CD4-positive, alpha-beta T cell treated with Interleukin-6 for 4 hours (primary cell): ENCODE results near the gene CDKL4.
"Not testable (repeated sequence)": the region's sequence is repeated elsewhere in the genome, so short reads cannot be mapped to it uniquely, and the experiment has no call there.

Source experiments
- DNase-seq: peaks from one replicate; pipeline ENCODE4 v3.0.0-alpha.2; 2020; ENCODE audit warnings: mixed read lengths

CDKL4 gene

GRCh38 chr2:39243469-39244123 lies at the start of gene CDKL4:
Gene CDKL4, minus strand, starts transcription at chr2:39243970.
- peak; percentile 58 for DNase-seq

GRCh38 chr2:39290433-39290832 lies 46.7 kb upstream of the CDKL4 start:
- DNase-seq: no peak

GRCh38 chr2:39289609-39290008 lies 45.8 kb upstream of the CDKL4 start:
- DNase-seq: no peak

- DNase-seq: no peak
These were observed 39.8 kb upstream of the CDKL4 start for GRCh38 chr2:39283561-39283960.

- DNase-seq: no peak
These were observed 37.6 kb upstream of the CDKL4 start for GRCh38 chr2:39281391-39281790.

- DNase-seq: no peak
These were observed 31.2 kb upstream of the CDKL4 start for GRCh38 chr2:39275016-39275415.

- DNase-seq: no peak
These were observed 26.2 kb upstream of the CDKL4 start for GRCh38 chr2:39269941-39270340.

GRCh38 chr2:39266916-39267434 lies 23.2 kb upstream of the CDKL4 start:
- no peak for DNase-seq

- DNase-seq: peak; percentile 8
These were observed 22.5 kb upstream of the CDKL4 start for GRCh38 chr2:39266139-39266805.

- DNase-seq: no peak
These were observed 21.5 kb upstream of the CDKL4 start for GRCh38 chr2:39265315-39265714.

- DNase-seq: no peak
These were observed 21.0 kb upstream of the CDKL4 start for GRCh38 chr2:39264733-39265132.

GRCh38 chr2:39260087-39260486 lies 16.3 kb upstream of the CDKL4 start:
- DNase-seq: no peak

- no peak for DNase-seq
These were observed 12.3 kb upstream of the CDKL4 start for GRCh38 chr2:39256040-39256439.

- DNase-seq: no peak
These were observed 9.2 kb upstream of the CDKL4 start for GRCh38 chr2:39252888-39253518.

GRCh38 chr2:39247512-39248043 lies 3.8 kb upstream of the CDKL4 start:
- no peak for DNase-seq

- DNase-seq: no peak
These were observed 2.7 kb upstream of the CDKL4 start for GRCh38 chr2:39246382-39246980.

GRCh38 chr2:39244963-39245625 lies 1.3 kb upstream of the CDKL4 start:
- peak; percentile 52 for DNase-seq

- DNase-seq: not testable (repeated sequence)
These were observed 582 bp upstream of the CDKL4 start for GRCh38 chr2:39244241-39244862.

GRCh38 chr2:39241588-39241987 lies 2.2 kb downstream of the CDKL4 start:
- DNase-seq: no peak

GRCh38 chr2:39240758-39241157 lies 3.0 kb downstream of the CDKL4 start:
- no peak for DNase-seq

GRCh38 chr2:39234754-39235153 lies 9.0 kb downstream of the CDKL4 start:
- no peak for DNase-seq

GRCh38 chr2:39232141-39232540 lies 11.6 kb downstream of the CDKL4 start:
- DNase-seq: no peak
